T-helper 17 cell (primary cell): ENCODE data around the gene PLXNB2. TPM values are rescaled to one million over a fixed set of nuclear protein-coding genes. Genes with fewer than 3 reads are reported as not detected.
"Not testable (repeated sequence)": the region's sequence is repeated elsewhere in the genome, so short reads cannot be mapped to it uniquely, and the experiment has no call there.

ENCODE experiments used
- ATAC-seq: fragments of 150-1000 bp; cut with Tn5 transposase; 2 replicates; pipeline ENCODE4 v1.10.0; 2021; ENCODE audit warnings: mild to moderate bottlenecking, moderate library complexity
- DNase-seq, 3 donors: peaks; one replicate each; pipeline versions ENCODE4 v3.0.0 to v3.0.0-alpha.2; 2020 to 2021
- H3K9me3 ChIP-seq: one replicate; pipeline ENCODE4 v1.7.0; 2013; ENCODE audit warnings: low read length, mild to moderate bottlenecking; ENCODE audit not compliant: control insufficient read depth, poor library complexity, severe bottlenecking
- H3K27ac Mint-ChIP-seq: one replicate; pipeline ENCODE4 v1.8.0; 2022; ENCODE audit warnings: mild to moderate bottlenecking, moderate library complexity, mixed read lengths
- H3K27me3 Mint-ChIP-seq: one replicate; pipeline ENCODE4 v1.8.0; 2022; ENCODE audit warnings: mixed read lengths
- H3K36me3 Mint-ChIP-seq: one replicate; pipeline ENCODE4 v1.8.0; 2022; ENCODE audit warnings: low read depth, mixed read lengths
- H3K4me1 Mint-ChIP-seq: one replicate; pipeline ENCODE4 v1.8.0; 2022; ENCODE audit warnings: mild to moderate bottlenecking, mixed read lengths
- H3K4me3 Mint-ChIP-seq: one replicate; pipeline ENCODE4 v1.8.0; 2022; ENCODE audit warnings: mild to moderate bottlenecking, moderate library complexity, mixed read lengths
- total RNA-seq, 4 donors: library from RNA in 2 of 4; stranded (reverse) in 2 of 4; gene quantifications; one replicate each; pipeline ENCODE4 v1.2.3 and lab custom pipeline; 2022 to 2026

Gene PLXNB2
- total RNA-seq, 2 donors from 2014 or later = 3.0 to 7.6 TPM

DNA sequence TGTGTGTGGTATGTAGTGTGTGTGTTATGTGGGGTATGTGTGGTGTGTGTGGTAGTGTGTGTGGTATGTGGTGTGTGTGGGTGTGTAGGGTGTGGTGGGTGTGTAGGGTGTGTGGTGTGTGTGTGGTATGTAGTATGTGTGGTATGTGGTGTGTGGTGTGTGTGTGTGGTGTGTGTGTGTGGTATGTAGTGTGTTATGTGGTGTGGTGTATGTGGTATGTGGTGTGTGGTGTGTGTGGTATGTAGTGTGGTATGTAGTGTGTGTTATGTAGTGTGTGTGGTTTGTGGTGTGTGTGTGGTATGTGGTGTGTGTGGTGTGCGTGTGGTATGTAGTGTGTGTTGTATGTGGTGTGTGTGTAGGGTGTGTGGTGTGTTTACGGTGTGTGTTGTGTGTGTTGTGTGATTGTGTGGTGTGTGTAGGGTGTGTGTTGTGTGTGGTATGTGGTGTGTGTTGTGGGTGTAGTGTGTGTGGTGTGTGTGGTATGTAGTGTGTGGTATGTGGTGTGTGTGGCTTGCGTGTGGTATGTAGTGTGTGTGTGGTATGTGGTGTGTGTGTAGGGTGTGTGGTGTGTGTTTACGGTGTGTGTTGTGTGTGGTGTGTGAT lies 31.5 kb upstream of the PLXNB2 start:
- no peak overlapping the region for H3K4me3 Mint-ChIP-seq

DNA sequence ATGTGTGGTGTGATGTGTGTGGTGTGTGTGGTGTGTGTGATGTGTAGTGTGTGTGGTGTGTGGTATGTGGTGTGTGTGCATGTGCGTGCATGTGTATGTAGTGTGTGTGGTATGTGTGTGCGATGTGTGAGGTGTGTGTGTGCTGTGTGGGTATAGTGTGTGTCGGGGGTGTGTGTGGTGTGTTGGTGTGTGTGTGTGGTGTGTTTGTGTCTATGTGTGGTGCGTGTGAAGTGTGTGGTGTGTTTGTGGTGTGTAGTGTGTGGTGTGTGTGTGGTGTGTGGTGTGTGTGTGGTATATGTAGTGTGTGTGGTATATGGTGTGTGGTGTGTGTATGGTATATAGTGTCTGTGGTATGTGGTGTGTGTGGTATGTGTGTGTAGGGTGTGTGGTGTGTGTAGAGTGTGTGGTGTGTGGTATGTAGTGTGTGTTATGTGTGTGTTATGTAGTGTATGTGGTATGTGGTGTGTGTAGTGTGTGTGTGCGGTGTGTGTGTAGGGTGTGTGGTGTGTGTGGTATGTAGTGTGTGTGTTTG lies 30.7 kb upstream of the PLXNB2 start:
- no peaks in the 10 kb centered on the region for H3K9me3 ChIP-seq
- peaks cover 2% of the 10 kb centered on the region for H3K4me1 Mint-ChIP-seq
- DNase-seq (no peak), ATAC-seq (no peak)
- H3K27me3 Mint-ChIP-seq = no peaks in the 10 kb centered on the region
- H3K27ac Mint-ChIP-seq = no peak overlapping the region
- H3K4me3 Mint-ChIP-seq = no peak overlapping the region
- H3K36me3 Mint-ChIP-seq = no peaks in the 10 kb centered on the region

More for the DNA sequence above, 31.5 kb upstream of the PLXNB2 start:
- Mint-ChIP-seq H3K36me3 (no peaks in the 10 kb centered on the region), H3K4me1 (peaks cover 2% of the 10 kb centered on the region), H3K27ac (no peak overlapping the region), H3K27me3 (no peaks in the 10 kb centered on the region)
- no peak for ATAC-seq
- no peak for DNase-seq
- H3K9me3 ChIP-seq = no peaks in the 10 kb centered on the region

DNA sequence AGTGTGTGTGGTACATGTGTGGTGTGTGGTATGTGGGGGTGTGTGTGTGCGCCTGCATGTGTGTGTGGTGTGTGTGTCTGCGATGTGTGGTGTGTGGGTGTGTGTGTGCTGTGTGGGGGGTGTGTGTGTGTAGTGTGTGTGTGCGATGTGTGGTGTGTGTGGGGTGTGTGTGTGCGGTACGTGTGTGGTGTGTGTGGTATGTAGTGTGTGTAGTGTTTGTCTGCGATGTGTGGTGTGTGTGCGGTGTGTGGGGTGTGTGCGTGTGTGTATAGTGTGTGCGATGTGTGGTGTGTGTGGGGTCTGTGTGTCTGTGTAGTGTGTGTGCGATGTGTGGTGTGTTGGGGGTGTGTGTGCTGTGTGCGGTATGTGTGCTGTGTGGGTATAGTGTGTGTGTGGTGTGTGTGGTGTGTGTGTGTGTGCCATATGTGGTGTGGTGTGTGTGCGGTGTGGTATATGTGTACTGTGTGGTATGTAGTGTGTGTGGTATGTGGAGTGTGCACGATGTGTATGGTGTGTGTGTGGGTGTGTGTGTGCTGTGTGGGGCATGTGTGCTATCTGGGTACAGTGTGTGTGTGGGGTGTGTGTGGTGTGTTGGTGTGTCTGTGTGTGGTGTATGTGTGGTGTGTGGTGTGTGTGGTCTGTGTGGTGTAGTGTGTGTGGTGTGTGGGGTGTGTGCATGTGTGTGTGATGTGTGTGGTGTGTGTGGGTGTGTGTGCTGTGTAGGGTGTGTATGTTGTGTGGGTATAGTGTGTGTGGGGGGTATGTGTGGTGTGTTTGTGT lies 30.0 kb upstream of the PLXNB2 start:
- no peaks in the 10 kb centered on the region for H3K36me3 Mint-ChIP-seq
- ATAC-seq (no peak), DNase-seq (no peak)
- H3K27ac Mint-ChIP-seq = no peak overlapping the region
- H3K27me3 Mint-ChIP-seq = no peaks in the 10 kb centered on the region
- H3K4me1 Mint-ChIP-seq = peaks cover 2% of the 10 kb centered on the region
- H3K4me3 Mint-ChIP-seq = no peak overlapping the region
- H3K9me3 ChIP-seq = no peaks in the 10 kb centered on the region

DNA sequence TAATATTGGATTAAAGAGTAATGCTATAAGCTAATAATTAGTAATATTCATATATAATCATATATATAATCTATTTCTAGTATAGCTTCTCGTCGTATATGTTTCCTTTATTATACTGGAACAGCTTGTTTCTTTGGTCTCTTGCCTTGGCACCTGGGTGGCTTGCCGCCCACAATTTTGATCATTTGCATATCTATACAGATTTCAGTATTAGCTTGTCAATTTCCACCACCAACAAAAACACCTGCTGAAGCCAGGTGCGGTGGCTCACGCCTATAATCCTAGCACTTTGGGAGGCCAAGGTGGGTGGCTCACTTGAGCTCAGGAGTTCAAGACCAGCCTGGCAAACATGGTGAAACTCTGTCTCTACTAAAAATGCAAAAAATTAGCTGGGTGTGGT lies 27.0 kb upstream of the PLXNB2 start:
- ATAC-seq = not testable (repeated sequence)

DNA sequence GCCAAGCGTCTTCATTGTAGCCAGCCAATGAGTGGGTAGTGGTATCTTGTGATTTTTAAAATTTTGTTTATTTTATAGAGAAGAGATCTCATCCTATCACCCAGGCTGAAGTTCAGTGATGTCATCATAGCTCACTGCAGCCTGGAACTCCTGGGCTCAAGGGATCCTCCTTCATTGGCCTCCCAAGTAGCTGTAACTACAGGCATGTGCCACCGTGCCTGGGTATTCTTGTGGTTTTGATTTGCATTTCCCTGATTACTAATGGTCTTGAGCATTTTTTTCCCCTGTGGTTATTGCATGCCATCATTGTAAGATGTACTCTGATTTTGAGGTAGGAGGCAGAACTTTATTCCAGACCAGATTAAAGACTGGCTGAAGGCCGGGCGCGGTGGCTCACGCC lies 21.8 kb upstream of the PLXNB2 start:
- peaks cover 12% of the 10 kb centered on the region for H3K27me3 Mint-ChIP-seq
- H3K36me3 Mint-ChIP-seq = no peaks in the 10 kb centered on the region
- no peak overlapping the region for H3K4me3 Mint-ChIP-seq
- no peak overlapping the region for H3K27ac Mint-ChIP-seq
- H3K4me1 Mint-ChIP-seq = peaks cover 10% of the 10 kb centered on the region
- no peak for ATAC-seq
- no peak for DNase-seq
- no peaks in the 10 kb centered on the region for H3K9me3 ChIP-seq

More for the DNA sequence above, 27.0 kb upstream of the PLXNB2 start:
- not testable (repeated sequence) for H3K27me3 Mint-ChIP-seq, H3K4me1 Mint-ChIP-seq, H3K9me3 ChIP-seq, DNase-seq, H3K27ac Mint-ChIP-seq, H3K4me3 Mint-ChIP-seq, H3K36me3 Mint-ChIP-seq

DNA sequence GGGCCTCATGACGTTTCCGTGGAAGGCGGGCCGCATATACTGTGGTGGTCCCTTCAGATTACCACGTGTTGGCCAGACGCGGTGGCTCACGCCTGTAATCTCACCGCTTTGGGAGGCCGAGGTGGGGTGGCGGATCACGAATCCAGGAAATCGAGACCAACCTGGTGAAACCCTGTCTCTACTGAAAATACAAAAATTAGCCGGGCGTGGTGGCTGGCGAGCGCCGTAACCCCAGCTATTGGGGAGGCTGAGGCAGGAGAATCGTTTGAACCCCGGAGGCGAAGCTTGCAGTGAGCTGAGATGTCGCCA lies 20.2 kb upstream of the PLXNB2 start:
- Mint-ChIP-seq H3K4me1 (peaks cover 10% of the 10 kb centered on the region), H3K4me3 (peak overlapping the region; percentile 86), H3K27me3 (peaks cover 12% of the 10 kb centered on the region), H3K36me3 (no peaks in the 10 kb centered on the region), H3K27ac (no peak overlapping the region)
- DNase-seq (no peak), ATAC-seq (no peak)
- H3K9me3 ChIP-seq = no peaks in the 10 kb centered on the region

DNA sequence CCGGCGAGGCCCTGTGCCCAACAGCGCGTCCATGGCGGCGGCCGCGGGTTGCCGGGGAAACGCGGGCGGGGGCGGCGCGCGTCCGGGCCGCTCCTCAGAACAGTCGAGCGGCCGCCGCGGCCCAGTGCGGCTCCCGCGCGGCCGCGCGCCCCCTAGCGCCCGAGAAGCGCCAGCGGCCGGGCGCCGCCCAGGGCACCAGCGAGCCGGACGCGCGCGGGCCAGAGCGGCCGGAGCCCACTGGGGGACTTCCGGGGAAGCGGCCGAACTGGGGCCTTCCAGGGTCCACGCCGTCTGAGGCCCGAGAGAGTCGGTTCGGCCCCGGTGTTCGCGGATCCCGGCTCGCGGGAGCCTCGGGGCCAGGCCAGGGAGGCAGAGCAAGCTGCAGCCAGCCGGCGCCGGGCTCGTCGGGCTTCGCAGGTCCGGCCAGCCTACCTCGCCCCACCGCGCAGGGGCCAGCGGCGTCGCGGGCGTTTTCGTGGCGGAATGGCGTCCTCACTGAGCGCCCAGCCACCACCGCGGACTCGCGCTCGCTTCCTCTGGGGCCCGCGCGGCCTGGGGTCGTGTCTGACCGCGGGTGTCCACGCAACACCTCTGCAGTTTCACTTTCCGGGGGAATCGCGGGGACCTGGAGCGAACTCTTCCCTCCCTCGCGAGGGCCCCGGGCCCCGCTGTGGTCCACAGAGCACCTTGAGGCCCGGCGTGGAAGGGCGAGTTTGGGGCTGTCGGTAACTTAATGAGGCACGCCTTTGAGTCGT lies 19.7 kb upstream of the PLXNB2 start, which contains the start of gene DENND6B:
Gene DENND6B (minus strand): TSS at position 57 of the 755 bp plus-strand sequence. CDS start 24 bp downstream, at position 33.
- Mint-ChIP-seq H3K36me3 (no peaks in the 10 kb centered on the region), H3K27me3 (peaks cover 12% of the 10 kb centered on the region), H3K27ac (peak within 1 kb of the TSS; percentile 56), H3K4me3 (peak within 1 kb of the TSS; percentile 90), H3K4me1 (peaks cover 10% of the 10 kb centered on the region)
- DNase-seq (peak; percentile 59 to 74 (median 60)), ATAC-seq (peak; percentile 95)
- no peaks in the 10 kb centered on the region for H3K9me3 ChIP-seq

DNA sequence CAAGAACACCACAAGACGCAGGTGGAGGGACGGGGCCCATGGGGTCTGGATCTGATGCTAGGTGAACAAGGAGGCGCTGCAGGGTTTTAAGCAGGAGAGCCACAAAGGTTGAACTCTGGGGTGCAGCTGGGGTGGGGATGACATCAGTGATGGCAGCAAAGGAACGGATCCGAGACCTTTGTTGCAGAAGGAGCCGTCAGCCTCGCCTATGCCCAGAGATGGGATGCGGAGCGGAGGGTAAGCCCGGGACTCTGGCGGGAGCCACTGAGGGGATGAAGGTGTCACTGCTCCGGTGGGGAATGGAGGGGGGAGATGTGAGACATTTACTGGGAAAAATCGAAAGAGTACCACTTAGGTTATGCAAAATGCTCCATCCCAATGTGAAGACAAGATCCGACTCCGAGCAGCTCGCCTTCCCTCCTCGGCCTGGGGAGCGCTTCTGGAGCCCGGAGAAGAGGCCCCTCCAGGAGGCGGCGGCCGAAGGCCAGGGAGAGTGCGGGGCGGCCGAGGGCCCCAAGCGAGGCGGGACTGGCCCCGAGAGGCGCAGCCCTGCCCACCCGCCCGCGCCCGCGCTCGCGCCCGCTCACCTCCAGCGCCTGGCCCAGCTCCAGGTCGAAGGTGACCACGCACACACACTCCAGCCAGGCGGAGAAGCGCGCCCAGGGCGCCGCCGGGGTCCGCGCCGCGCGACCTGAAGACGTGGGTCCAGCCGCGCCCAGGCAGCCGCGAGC lies 18.9 kb upstream of the PLXNB2 start:
- H3K4me1 Mint-ChIP-seq = peaks cover 10% of the 10 kb centered on the region
- DNase-seq = no peak
- no peaks in the 10 kb centered on the region for H3K36me3 Mint-ChIP-seq
- ATAC-seq = no peak
- H3K27ac Mint-ChIP-seq = peak overlapping the region; percentile 56
- no peaks in the 10 kb centered on the region for H3K9me3 ChIP-seq
- H3K27me3 Mint-ChIP-seq = peaks cover 12% of the 10 kb centered on the region
- peak overlapping the region; percentile 90 for H3K4me3 Mint-ChIP-seq

DNA sequence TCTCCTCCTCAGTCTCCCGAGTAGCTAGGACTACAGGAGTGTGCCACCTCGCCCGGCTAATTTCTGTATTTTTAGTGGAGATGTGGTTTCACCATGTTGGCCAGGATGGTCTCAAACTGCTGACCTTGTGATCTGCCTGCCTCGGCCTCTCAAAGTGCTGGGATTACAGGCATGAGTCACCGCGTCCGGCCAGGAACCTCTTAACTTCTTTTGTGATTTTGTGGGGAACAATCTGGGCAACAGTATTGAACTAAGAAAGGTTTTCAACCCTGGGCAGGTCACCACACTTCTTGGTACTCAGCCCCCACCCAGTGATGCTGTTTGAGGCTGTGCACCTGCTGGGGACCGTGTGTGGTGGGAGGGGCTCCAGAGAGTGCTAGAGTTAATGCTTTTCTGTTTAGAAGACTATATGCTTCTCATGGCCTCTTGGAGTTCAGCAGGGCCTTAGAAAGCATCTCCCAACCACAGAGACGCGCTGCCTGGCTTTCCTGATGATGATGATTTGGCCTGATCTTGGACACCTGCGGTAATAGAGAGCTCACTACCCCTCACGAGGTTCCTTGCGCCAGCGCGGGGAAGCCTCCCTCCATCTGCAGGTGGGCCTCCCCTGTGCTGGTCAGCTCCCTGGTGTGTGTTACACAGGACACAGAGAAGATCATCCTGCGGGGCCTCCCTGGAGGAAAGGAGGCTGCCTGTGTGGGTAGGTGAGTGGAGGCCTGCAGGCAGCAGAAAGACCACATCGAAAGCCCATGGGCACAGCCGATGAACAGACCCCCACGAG lies 18.2 kb upstream of the PLXNB2 start:
- DNase-seq = no peak
- Mint-ChIP-seq H3K36me3 (no peaks in the 10 kb centered on the region), H3K4me3 (peak overlapping the region; percentile 90), H3K4me1 (peaks cover 8% of the 10 kb centered on the region), H3K27ac (peak overlapping the region; percentile 56), H3K27me3 (peaks cover 7% of the 10 kb centered on the region)
- no peak for ATAC-seq
- H3K9me3 ChIP-seq = no peaks in the 10 kb centered on the region

DNA sequence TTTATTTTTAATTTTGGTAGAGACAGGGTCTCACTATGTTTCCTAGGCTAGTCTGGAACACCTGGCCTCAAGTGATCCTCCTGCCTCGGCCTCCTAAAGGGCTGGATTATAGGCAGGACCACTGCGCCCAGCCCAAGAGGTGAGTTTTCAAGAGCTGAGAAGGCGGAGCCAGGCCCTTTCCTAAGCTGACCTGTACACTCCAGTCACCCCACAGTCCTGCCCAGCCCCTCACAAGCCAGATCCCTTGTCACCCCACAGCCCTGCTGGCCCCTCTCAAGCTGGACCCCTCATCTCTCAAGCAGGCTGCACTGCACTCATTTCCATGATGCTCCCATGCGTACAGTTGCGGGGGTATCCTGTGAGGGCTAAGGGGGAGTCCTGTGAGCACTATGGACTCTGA lies 16.5 kb upstream of the PLXNB2 start:
- H3K9me3 ChIP-seq = no peaks in the 10 kb centered on the region
- Mint-ChIP-seq H3K4me1 (peaks cover 8% of the 10 kb centered on the region), H3K4me3 (no peak overlapping the region), H3K27me3 (peaks cover 7% of the 10 kb centered on the region), H3K36me3 (no peaks in the 10 kb centered on the region), H3K27ac (no peak overlapping the region)
- ATAC-seq = no peak
- DNase-seq = no peak

DNA sequence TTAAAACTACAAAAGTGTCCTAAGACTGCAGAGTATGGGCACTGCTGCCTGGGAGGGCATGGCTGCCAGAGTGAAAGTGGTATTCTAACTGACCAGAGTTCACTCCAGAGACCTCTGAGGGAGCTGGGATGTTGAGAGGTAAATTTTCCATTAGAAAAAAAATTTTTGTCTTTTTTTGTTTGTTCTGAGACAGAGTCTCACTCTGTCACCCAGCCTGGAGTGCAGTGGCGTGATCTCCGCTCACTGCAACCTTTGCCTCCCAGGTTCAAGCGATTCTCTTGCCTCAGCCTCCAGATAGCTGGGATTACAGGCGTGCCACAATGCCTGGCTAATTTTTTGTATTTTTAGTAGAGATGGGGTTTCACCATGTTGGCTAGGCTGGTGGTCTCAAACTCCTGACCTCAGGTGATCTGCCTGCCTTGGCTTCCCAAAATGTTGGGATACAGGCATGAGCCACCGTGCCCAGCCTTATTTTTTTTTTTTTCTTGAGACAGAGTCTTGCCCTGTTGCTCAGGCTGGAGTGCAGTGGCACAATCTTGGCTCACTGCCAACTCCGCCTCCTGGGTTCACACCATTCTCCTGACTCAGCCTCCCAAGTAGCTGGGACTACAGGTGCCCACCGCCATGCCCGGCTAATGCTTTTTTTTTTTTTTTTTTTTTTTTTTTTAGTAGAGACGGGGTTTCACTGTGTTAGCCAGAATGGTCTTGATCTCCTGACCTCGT lies 15.1 kb upstream of the PLXNB2 start:
- H3K4me1 Mint-ChIP-seq, H3K27ac Mint-ChIP-seq, DNase-seq, ATAC-seq, H3K27me3 Mint-ChIP-seq, H3K36me3 Mint-ChIP-seq, H3K4me3 Mint-ChIP-seq, H3K9me3 ChIP-seq: not testable (repeated sequence)
